Keratinocyte (primary cell): ENCODE data around the gene ERBB4. TPM values are rescaled to one million over a fixed set of nuclear protein-coding genes. Genes with fewer than 3 reads are reported as not detected.
A peak's percentile ranks its signal among the peaks of the same experiment; 100 is the strongest.

ENCODE experiments used
- DNase-seq: peaks from one replicate; pipeline ENCODE4 v3.0.0-alpha.2; 2011; ENCODE audit warnings: low read depth, missing footprints, low spot score
- FAIRE-seq: peaks from 2 replicates; lab custom pipeline; 2011; peaks lifted over from hg19 to GRCh38; lab: Jason Lieb, UNC
- H2AFZ ChIP-seq: 2 replicates; pipeline ENCODE4 v1.6.0; 2012; ENCODE audit warnings: low read length, control low read depth, inconsistent platforms; ENCODE audit not compliant: control insufficient read depth
- H3K27ac ChIP-seq: 2 replicates; pipeline ENCODE4 v1.5.1; 2011; ENCODE audit warnings: low read length; ENCODE audit not compliant: control insufficient read depth, insufficient read depth
- H3K27me3 ChIP-seq: 3 replicates; pipeline ENCODE4 v1.6.0; 2011; ENCODE audit warnings: low read length; ENCODE audit not compliant: control insufficient read depth, insufficient read depth; ENCODE audit errors: extremely low read depth
- H3K36me3 ChIP-seq, 2 experiments: 2 replicates in 1 of 2; 3 replicates in 1 of 2; pipeline ENCODE4 v1.5.1; 2011; ENCODE audit warnings: low read length in 2 of 2, mild to moderate bottlenecking in 1 of 2; ENCODE audit not compliant: control insufficient read depth in 2 of 2, insufficient read depth in 2 of 2; ENCODE audit errors: extremely low read depth in 1 of 2
- H3K4me1 ChIP-seq: 3 replicates; pipeline ENCODE4 v1.5.1; 2011; ENCODE audit warnings: low read length; ENCODE audit not compliant: control insufficient read depth, insufficient read depth; ENCODE audit errors: extremely low read depth
- H3K4me2 ChIP-seq: 3 replicates; pipeline ENCODE4 v1.6.0; 2011; ENCODE audit warnings: low read depth, low read length; ENCODE audit not compliant: control insufficient read depth, insufficient read depth; ENCODE audit errors: extremely low read depth
- H3K4me3 ChIP-seq, 3 experiments: fragments of 200-600 bp in 1 of 3; sonication (generic) in 1 of 3; 2 replicates in 2 of 3; 3 replicates in 1 of 3; pipeline ENCODE4 v1.5.1; 2011 to 2016; ENCODE audit warnings: low read length in 3 of 3, mild to moderate bottlenecking in 3 of 3, control low read depth in 2 of 3, inconsistent platforms in 1 of 3, low read depth in 1 of 3, mixed read lengths in 1 of 3, mixed run types in 1 of 3, moderate library complexity in 1 of 3; ENCODE audit not compliant: control insufficient read depth in 2 of 3, insufficient read depth in 2 of 3; ENCODE audit errors: extremely low read depth in 1 of 3
- H3K79me2 ChIP-seq: 2 replicates; pipeline ENCODE4 v1.6.0; 2012; ENCODE audit warnings: low read length; ENCODE audit not compliant: control insufficient read depth, insufficient read depth
- H3K9ac ChIP-seq: 3 replicates; pipeline ENCODE4 v1.6.0; 2011; ENCODE audit warnings: low read length; ENCODE audit not compliant: control insufficient read depth, insufficient read depth; ENCODE audit errors: extremely low read depth
- H3K9me1 ChIP-seq: 3 replicates; pipeline ENCODE4 v1.6.0; 2011; ENCODE audit warnings: low read length; ENCODE audit not compliant: control insufficient read depth, insufficient read depth; ENCODE audit errors: extremely low read depth
- H3K9me3 ChIP-seq: 2 replicates; pipeline ENCODE4 v1.5.1; 2012; ENCODE audit warnings: low read depth, low read length; ENCODE audit not compliant: control insufficient read depth
- H4K20me1 ChIP-seq: 3 replicates; pipeline ENCODE4 v1.6.0; 2011; ENCODE audit warnings: low read length; ENCODE audit not compliant: control insufficient read depth, insufficient read depth; ENCODE audit errors: extremely low read depth
- EZH2 ChIP-seq: IDR thresholded peaks from one replicate; pipeline ENCODE4 v1.6.1; 2012; ENCODE audit warnings: inconsistent platforms, mild to moderate bottlenecking, low read length, moderate library complexity
- dilution Hi-C: fragments of 300-500 bp; cut with MboI; formaldehyde crosslinking; loops from one replicate; pipeline ENCODE4 v1.7.0; 2020; ENCODE audit warnings: low sequenced_read_pairs; ENCODE audit not compliant: extremely low pct_ligation_motif_present
- polyA plus RNA-seq, 5 experiments: library from polyadenylated mRNA; depleted of rRNA in 3 of 5; stranded (reverse) in 3 of 5; stranded (forward) in 1 of 5; unstranded in 1 of 5; fragments of >200 nt; gene quantifications; 1 replicate in 1 of 5; 2 replicates in 3 of 5; 3 replicates in 1 of 5; pipeline versions ENCODE4 v1.2.1 to v1.2.3, GENCODE V29; 2011 to 2012; ENCODE audit warnings: missing spikeins in 2 of 5, low read depth in 1 of 5, low replicate concordance in 1 of 5
- TF ChIP-seq, protein P1 (sequence below), 3 experiments: IDR thresholded peaks in 1 of 3; conservative IDR thresholded peaks in 1 of 3; optimal IDR thresholded peaks in 1 of 3; 2 replicates in 2 of 3; 3 replicates in 1 of 3; pipeline versions ENCODE3 to v1.5.1; 2011; ENCODE audit warnings: low read length in 3 of 3, mild to moderate bottlenecking in 3 of 3, moderate library complexity in 2 of 3, control low read depth in 1 of 3, inconsistent platforms in 1 of 3; ENCODE audit not compliant: insufficient read depth in 2 of 3; ENCODE audit errors: extremely low read depth in 1 of 3

ERBB4 gene
- polyA plus RNA-seq, 1 donor (not counting 4 experiments of a cell fraction or from before 2014, with no cell fraction given) = 0.01 TPM

DNA sequence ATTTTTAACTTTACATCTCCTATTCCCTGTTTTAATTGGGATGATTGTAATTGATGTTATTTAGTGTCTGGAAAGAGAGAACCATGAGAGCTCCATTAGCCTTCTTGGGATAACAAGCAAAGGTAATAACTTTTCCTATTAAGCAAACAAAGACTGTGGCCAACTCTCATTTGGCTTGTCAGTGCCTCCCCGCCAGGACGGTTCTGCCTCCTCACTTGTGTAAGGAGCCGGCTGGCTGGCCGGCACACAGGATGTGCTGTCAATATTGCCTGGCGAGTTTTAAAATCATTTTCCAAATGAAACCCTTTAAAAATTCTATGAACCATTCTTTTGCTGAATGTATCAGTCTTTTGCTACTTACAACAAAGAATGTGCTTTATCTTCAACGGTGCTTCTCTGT lies 1083.9 kb downstream of the ERBB4 start:
- H3K9ac ChIP-seq = no peak overlapping the region
- DNase-seq = no peak
- no peaks in the 10 kb centered on the region for H3K27me3 ChIP-seq
- TF ChIP-seq EZH2 = no peak
- TF ChIP-seq, protein P1, sequence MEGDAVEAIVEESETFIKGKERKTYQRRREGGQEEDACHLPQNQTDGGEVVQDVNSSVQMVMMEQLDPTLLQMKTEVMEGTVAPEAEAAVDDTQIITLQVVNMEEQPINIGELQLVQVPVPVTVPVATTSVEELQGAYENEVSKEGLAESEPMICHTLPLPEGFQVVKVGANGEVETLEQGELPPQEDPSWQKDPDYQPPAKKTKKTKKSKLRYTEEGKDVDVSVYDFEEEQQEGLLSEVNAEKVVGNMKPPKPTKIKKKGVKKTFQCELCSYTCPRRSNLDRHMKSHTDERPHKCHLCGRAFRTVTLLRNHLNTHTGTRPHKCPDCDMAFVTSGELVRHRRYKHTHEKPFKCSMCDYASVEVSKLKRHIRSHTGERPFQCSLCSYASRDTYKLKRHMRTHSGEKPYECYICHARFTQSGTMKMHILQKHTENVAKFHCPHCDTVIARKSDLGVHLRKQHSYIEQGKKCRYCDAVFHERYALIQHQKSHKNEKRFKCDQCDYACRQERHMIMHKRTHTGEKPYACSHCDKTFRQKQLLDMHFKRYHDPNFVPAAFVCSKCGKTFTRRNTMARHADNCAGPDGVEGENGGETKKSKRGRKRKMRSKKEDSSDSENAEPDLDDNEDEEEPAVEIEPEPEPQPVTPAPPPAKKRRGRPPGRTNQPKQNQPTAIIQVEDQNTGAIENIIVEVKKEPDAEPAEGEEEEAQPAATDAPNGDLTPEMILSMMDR (optimal IDR thresholded peaks at IDR 0.05 in 1 of 3, IDR thresholded peaks at IDR 0.05 in 1 of 3, conservative IDR thresholded peaks at IDR 0.05 in 1 of 3; ENCODE audit: extremely low read depth in 1 of 3, insufficient read depth in 2 of 3, low read length in 3 of 3) = no peak
- H2AFZ ChIP-seq = no peak overlapping the region
- H3K27ac ChIP-seq = no peak overlapping the region
- H3K4me3 ChIP-seq = no peak overlapping the region
- dilution Hi-C loops = no loop called here
- H4K20me1 ChIP-seq = no peaks in the 10 kb centered on the region
- no peaks in the 10 kb centered on the region for H3K9me1 ChIP-seq
- H3K4me2 ChIP-seq = no peak overlapping the region
- no peak for FAIRE-seq
- H3K4me1 ChIP-seq = no peaks in the 10 kb centered on the region
- H3K36me3 ChIP-seq = no peaks in the 10 kb centered on the region
- H3K79me2 ChIP-seq = no peaks in the 10 kb centered on the region
- H3K9me3 ChIP-seq = no peaks in the 10 kb centered on the region

DNA sequence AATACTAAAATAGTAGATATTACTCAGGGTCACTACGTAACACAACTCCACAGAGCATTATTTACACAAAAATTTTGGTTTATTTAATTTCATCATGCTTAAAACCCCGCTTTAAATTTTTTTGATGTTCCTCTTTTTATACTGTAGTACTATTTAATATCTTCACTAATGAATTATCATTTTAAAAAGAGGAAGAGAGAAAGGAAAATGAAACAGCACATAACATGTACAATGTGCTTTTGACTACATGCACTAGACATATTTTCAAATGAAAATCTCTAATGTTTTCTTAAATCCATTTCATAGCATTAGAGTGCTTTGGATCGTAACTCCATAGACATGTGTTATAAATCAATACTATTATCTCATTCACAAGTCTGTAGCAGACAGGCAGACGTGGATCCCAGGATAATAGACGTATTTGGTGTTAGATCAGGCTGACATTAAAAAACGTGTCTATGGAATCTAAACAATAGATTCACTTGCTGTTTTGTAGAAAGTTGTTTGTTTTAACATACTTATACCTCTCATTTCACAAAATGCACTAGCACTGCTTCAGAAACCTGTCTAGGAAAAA lies 1085.2 kb downstream of the ERBB4 start:
- dilution Hi-C loops = no loop called here
- H4K20me1 ChIP-seq = no peaks in the 10 kb centered on the region
- DNase-seq (no peak), FAIRE-seq (no peak)
- no peak overlapping the region for H3K4me2 ChIP-seq
- H3K4me1 ChIP-seq = no peaks in the 10 kb centered on the region
- H3K4me3 ChIP-seq = no peak overlapping the region
- no peaks in the 10 kb centered on the region for H3K9me1 ChIP-seq
- H3K27ac ChIP-seq = no peak overlapping the region
- no peaks in the 10 kb centered on the region for H3K9me3 ChIP-seq
- no peaks in the 10 kb centered on the region for H3K79me2 ChIP-seq
- no peaks in the 10 kb centered on the region for H3K27me3 ChIP-seq
- TF ChIP-seq, protein P1 (optimal IDR thresholded peaks at IDR 0.05 in 1 of 3, IDR thresholded peaks at IDR 0.05 in 1 of 3, conservative IDR thresholded peaks at IDR 0.05 in 1 of 3; ENCODE audit: extremely low read depth in 1 of 3, insufficient read depth in 2 of 3, low read length in 3 of 3) = no peak
- TF ChIP-seq EZH2 = no peak
- H3K9ac ChIP-seq = no peak overlapping the region
- peak overlapping the region; percentile 29 for H2AFZ ChIP-seq
- no peaks in the 10 kb centered on the region for H3K36me3 ChIP-seq
